Aorta (tissue), 5 donors: ENCODE measurements around the gene CDX1. TPM values are rescaled to one million over a fixed set of nuclear protein-coding genes. Genes with fewer than 3 reads are reported as not detected.

ENCODE experiments used
- ATAC-seq: fragments of 200-7000 bp; cut with Tn5 transposase; one replicate; pipeline ENCODE4 v1.9.1; 2022; ENCODE audit warnings: moderate library complexity; ENCODE audit not compliant: low FRiP score
- DNase-seq, 2 donors: peaks; one replicate each; pipeline ENCODE4 v3.0.0-alpha.2; 2020
- H3K27ac ChIP-seq, 2 donors: one replicate each; pipeline ENCODE4 v1.5.1; 2013; ENCODE audit warnings: low read length in 2 of 2, mild to moderate bottlenecking in 2 of 2, moderate library complexity in 2 of 2, control low read depth in 1 of 2, inconsistent platforms in 1 of 2, low read depth in 1 of 2
- H3K27me3 ChIP-seq, 2 donors: one replicate each; pipeline ENCODE4 v1.6.1; 2013; ENCODE audit warnings: control low read depth in 1 of 2, low read length in 1 of 2, mild to moderate bottlenecking in 1 of 2, moderate library complexity in 1 of 2; ENCODE audit not compliant: insufficient read depth in 2 of 2, control insufficient read depth in 1 of 2
- H3K36me3 ChIP-seq, 2 donors: one replicate each; pipeline ENCODE4 v1.6.1; 2013; ENCODE audit warnings: control low read depth in 1 of 2, low read length in 1 of 2, mild to moderate bottlenecking in 1 of 2; ENCODE audit not compliant: insufficient read depth in 2 of 2, control insufficient read depth in 1 of 2
- H3K4me1 ChIP-seq, 2 donors: one replicate each; pipeline ENCODE4 v1.6.1; 2013; ENCODE audit warnings: low read length in 2 of 2, control low read depth in 1 of 2, mild to moderate bottlenecking in 1 of 2, moderate library complexity in 1 of 2; ENCODE audit not compliant: insufficient read depth in 2 of 2, control insufficient read depth in 1 of 2
- H3K4me3 ChIP-seq, 2 donors: one replicate each; pipeline ENCODE4 v1.5.1; 2013; ENCODE audit warnings: low read length in 2 of 2, control low read depth in 1 of 2, mild to moderate bottlenecking in 1 of 2
- H3K9me3 ChIP-seq: one replicate; pipeline ENCODE4 v1.6.1; 2013; ENCODE audit warnings: mild to moderate bottlenecking, low read length; ENCODE audit not compliant: control insufficient read depth
- WGBS, 2 donors: extraction: QIAGEN DNeasy Blood & Tissue Kit; methylation state at CpG; one replicate each; pipeline ENCODE4 v1.1.7; 2013; 5-methylcytosine and 5-hydroxymethylcytosine counted together
- intact Hi-C, 2 donors: fragments of 100-400 bp; cut with DNase I; formaldehyde crosslinking; loops; one replicate each; pipeline versions ENCODE4 v1.14.2 to v1.15.0; 2022
- polyA plus RNA-seq, 2 donors: library from polyadenylated mRNA; stranded (reverse); fragments of 200-250 nt; gene quantifications; one replicate each; pipeline ENCODE4 v1.2.3, GENCODE V29; 2013
- total RNA-seq, 2 donors: library from RNA; stranded (reverse); fragmentation: NEBNext Ultra II Directional; extraction: Animal tissue kit (Norgen Biotek cat#: 25700); gene quantifications; one replicate each; pipeline ENCODE4 v1.2.1, GENCODE V29; 2021
- donor health status: healthy with polysubstance abuse.
- donor health status: Bipolar disorder and iron deficiency.
- donor health status: DM: no; HTN: no; CAD: no.
- donor health status: DM: no; HTN: no; CAD: no.
- donor health status: DM: yes; HTN: yes; CAD: no.

CDX1 gene
- total and polyA plus RNA-seq, 4 donors = 0.69 to 30.2 TPM; not detected in 2

DNA sequence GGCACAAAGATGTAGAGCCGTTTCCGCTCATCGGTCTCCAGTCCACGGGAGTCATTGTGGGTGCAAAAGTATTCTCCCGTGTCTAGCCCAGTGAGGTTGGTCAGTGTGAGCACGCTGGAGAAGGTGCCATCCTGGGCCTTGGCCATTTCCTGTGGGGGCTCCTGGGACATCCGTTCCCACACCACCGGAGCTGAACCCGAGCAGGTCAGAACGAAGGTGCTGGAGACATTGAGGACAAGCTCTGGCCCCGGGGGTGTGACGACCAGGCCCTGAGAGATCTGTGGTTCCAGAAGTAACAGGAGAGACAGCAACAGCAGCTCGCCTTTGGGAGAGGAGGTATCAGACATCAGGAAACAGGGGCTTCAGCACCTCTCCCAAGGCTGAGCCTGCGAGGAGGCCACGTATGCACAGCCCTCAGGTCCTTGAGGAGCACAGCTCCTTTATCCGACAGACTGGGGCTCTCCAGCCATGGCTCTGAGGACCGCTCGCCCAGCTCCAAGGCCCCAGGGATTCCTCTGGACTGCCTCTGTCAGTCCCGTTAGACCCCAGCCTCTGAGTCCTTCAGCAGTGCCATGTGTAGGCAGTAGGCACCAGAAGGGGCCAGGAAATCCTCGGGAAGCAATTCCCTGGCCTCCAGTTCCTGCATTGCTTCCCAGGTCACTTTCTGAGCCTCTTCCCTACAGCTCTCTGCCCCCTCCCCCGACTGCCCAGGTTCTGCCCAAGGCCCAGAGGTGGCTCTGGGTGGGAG lies 30.8 kb upstream of the CDX1 start:
- H3K36me3 ChIP-seq = no peaks in the 10 kb centered on the region
- intact Hi-C loops = loop anchor here in 1 of 2 donors (5.0 kb wide), 1 partner anchor 887 kb away; the partner anchor contains the start of gene GPX3
- H3K4me3 ChIP-seq = no peak overlapping the region
- peak overlapping the region in 1 of 2 donors; percentile 33 for H3K27ac ChIP-seq
- WGBS, 2 donors = 55 to 67% methylated on average over 21 of the region's 21 CpGs
- no peaks in the 10 kb centered on the region for H3K9me3 ChIP-seq
- peaks cover 2 to 5% of the 10 kb centered on the region in 2 donors for H3K4me1 ChIP-seq
- ATAC-seq (no peak), DNase-seq (no peak)
- no peaks in the 10 kb centered on the region for H3K27me3 ChIP-seq

DNA sequence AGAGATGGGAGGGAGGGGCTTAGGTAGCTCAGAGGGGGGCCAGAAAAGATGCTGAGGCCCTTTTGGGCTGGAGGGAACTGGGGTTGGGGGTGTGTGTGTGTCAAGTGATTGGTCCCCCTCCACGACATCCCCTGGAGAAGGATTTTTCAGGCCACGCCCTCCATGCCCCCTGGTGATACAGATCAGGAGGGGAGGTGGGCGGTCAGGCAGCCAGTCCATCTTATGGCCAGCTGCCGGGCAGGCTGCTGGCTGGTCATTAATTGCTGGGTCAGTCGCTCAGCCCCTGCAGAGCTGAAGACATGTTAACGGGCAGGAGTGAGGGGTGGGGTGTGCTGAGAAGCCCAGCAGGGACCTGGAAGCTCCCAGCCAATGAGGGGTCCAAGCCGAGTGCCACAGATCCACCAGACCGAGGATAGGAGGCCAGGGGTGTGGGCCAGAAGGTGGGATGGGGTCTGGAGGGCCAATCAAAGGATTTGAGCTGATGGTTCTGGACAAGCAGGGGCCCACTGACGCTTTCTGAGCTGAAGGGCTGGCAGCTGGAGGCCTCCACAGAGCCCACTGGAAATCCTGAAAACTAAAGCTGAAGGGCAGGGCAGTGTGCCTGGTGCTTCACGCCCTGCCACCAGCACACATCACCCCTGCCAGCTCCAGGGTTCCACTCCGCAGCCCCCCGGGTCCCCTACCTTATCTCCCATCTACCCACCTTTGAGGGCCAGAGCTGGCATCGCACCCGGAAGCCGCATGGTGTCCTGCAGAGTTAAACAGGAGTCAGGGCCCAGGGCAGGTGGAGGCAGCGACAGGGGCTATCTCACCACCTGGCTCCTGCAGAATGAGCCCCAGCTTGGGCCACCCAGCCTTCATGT lies 30.0 kb upstream of the CDX1 start:
- Histone ChIP-seq H3K27me3 (no peaks in the 10 kb centered on the region), H3K4me3 (no peak overlapping the region), H3K4me1 (peaks cover 2 to 5% of the 10 kb centered on the region in 2 donors), H3K36me3 (no peaks in the 10 kb centered on the region), H3K27ac (peak overlapping the region in 1 of 2 donors; percentile 57), H3K9me3 (no peaks in the 10 kb centered on the region)
- intact Hi-C loops = loop anchor here in 1 of 2 donors (5.0 kb wide), 1 partner anchor 886 kb away; the partner anchor contains the start of gene GPX3
- DNase-seq = no peak
- ATAC-seq = no peak
- 57 to 66% methylated on average over 16 of the region's 16 CpGs for WGBS, 2 donors

DNA sequence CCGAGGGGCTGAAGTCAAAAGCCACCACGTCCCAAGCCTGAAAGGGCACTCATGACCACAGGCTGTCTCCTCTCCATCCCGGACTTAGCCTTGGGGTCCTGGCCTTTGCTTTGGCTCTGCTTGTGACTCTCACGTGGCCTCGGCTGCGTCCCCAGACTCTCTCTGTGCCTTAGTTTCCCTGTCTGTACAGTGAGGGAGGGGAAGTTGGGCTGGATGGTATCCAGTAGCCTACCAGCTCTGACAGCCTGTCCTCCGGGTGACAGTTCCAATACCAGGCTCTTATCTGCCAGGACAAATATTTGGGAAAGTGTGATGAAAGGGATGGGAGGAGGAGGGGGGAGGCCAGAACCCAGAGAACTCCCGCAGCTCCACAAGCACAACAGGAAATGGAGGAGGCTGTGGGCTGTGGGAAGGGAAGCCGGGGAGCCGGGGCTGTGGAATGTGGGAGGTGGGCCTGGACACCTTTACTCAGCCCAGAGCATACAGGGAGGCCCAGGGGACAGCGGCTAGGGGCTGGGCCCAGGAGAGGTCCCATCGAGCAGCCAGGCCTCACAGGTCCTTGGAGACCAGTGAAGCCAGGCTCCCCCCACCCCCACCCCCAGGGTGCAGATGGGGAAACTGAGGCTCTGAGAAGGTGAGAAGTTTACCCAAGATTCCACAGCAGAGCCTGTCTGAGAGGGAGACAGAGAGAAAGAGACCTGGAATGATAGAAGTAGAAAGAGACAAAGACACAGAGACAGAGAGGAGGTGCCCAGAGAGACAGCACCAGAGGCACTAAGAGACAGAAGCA lies 29.2 kb upstream of the CDX1 start:
- WGBS, 2 donors = 7 to 8% methylated on average over 12 of the region's 12 CpGs
- no peaks in the 10 kb centered on the region for H3K9me3 ChIP-seq
- intact Hi-C loops = loop anchor here in 1 of 2 donors (5.0 kb wide), 1 partner anchor 885 kb away; the partner anchor contains the start of gene GPX3
- H3K36me3 ChIP-seq = no peaks in the 10 kb centered on the region
- DNase-seq (no peak), ATAC-seq (no peak)
- no peak overlapping the region for H3K4me3 ChIP-seq
- peaks cover 2 to 5% of the 10 kb centered on the region in 2 donors for H3K4me1 ChIP-seq
- H3K27me3 ChIP-seq = no peaks in the 10 kb centered on the region
- peak overlapping the region; percentile 78 to 89 for H3K27ac ChIP-seq

DNA sequence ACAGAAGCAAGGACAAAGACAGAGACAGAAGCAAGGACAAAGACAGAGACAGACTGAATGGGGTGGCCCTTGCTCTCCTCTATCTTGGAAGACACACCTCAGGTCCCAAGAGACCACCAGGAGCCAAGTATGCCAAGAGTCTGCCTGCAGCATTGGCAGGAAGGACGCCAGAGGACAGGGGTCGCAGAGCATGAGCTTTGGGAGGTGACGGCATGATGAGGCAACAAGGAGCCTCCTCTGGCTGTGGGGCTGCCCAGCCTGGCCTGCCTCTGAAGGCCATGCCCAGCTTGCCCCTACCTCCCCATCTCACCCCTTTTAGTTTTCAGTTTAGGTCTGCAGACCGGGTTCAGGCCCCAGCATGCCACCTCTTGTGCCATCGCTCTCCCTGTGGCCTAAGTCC lies 28.6 kb upstream of the CDX1 start:
- Histone ChIP-seq H3K4me1 (peaks cover 2 to 5% of the 10 kb centered on the region in 2 donors), H3K9me3 (no peaks in the 10 kb centered on the region), H3K36me3 (no peaks in the 10 kb centered on the region), H3K27me3 (no peaks in the 10 kb centered on the region), H3K4me3 (no peak overlapping the region), H3K27ac (peak overlapping the region in 1 of 2 donors; percentile 89)
- peak; percentile 40 for ATAC-seq
- no peak for DNase-seq
- WGBS, 2 donors = 20 to 30% methylated on average over 5 of the region's 5 CpGs
- intact Hi-C loops = loop anchor here in 1 of 2 donors (2.0 to 5.0 kb wide), 2 partner anchors 17 to 884 kb away; partner anchors contain the start of genes GPX3 and PDGFRB

DNA sequence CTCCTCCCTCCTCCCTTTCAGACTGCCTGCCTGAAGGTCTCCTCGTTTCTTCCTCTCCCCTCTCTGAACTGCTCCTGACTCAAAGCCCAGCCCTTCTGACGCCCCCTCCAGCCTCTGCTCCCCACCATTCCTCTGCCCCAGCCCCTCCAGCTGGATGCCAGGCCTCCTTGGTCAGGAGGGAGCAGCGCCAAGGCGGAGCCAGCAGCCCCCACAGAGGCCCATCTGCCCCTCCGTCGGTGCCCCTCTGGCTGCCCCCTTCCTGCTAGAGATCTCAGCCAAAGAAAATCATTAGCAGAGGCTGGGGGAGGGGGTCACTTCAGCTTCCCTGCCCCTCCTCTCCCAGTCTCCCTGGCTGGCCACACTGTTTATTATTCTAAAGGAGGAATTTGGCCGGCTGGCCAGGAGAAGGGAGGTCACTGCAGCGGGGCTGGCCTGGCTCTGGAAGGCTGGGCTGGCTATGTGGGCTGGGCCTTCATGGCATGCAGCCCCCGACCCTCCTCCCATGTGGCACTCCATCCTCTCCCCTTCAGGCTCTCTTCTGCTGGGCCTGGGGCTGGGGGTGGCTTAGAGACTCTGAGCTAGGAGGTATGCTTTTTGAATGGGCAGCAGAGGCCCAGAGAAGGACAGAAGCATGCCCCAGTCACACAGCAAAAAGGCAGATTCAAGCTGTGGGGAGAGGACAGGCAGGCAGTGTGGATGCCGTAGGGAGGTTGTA lies 27.9 kb upstream of the CDX1 start:
- intact Hi-C loops = loop anchor here in 1 of 2 donors (2.0 to 5.0 kb wide), 2 partner anchors 16 to 884 kb away; partner anchors contain the start of genes GPX3 and PDGFRB
- Histone ChIP-seq H3K4me3 (no peak overlapping the region), H3K27ac (peak overlapping the region; percentile 78 to 94), H3K4me1 (peaks cover 2 to 5% of the 10 kb centered on the region in 2 donors), H3K9me3 (no peaks in the 10 kb centered on the region), H3K36me3 (no peaks in the 10 kb centered on the region), H3K27me3 (no peaks in the 10 kb centered on the region)
- DNase-seq (peak; percentile 90 to 92), ATAC-seq (peak; percentile 76)
- 7% methylated on average over 10 of the region's 10 CpGs for WGBS, 2 donors

DNA sequence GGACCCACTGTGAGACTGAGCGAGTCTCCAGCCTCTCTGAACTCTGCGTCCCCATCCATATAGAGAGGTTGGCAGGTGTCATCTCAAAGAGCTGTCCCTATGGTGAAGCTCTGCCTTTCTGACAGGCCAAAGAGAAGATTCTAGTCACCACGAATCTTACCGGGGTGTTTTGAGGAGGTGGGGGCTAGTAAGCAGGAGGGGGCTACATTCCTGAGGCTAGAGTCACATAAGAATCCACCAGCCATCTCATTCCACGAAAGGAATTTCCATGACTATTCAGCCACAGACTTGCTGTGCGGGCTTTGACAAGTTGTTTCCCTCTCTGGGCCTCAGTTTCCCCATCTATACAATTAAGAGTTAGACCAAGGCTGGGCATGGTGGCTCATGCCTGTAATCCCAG lies 27.2 kb upstream of the CDX1 start:
- DNase-seq (no peak), ATAC-seq (no peak)
- Histone ChIP-seq H3K4me3 (no peak overlapping the region), H3K36me3 (no peaks in the 10 kb centered on the region), H3K9me3 (no peaks in the 10 kb centered on the region), H3K4me1 (peaks cover 2 to 5% of the 10 kb centered on the region in 2 donors), H3K27ac (peak overlapping the region; percentile 78 to 94), H3K27me3 (no peaks in the 10 kb centered on the region)
- intact Hi-C loops = loop anchor here in 1 of 2 donors (2.0 to 5.0 kb wide), 2 partner anchors 15 to 883 kb away; partner anchors contain the start of genes GPX3 and PDGFRB
- WGBS, 2 donors = 19 to 20% methylated on average over 6 of the region's 6 CpGs

DNA sequence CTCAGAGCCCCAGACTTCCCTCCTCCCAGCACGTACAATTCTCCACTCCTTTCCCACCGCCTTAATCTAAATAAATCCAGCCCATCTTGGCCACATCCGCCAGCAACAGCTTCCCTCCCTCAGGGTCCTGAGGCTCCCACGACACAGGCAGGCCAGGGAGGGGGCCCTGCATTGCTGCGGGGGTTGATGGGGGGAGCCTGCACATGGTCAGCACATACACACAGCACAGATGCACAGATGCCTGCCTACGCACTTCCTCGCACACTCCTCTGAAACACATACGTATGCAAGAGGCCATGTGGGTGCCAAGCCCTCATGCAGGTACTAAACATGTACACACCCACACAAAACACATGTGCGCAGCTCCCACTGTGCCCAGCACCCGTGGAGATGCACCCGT lies 25.7 kb upstream of the CDX1 start:
- Histone ChIP-seq H3K4me3 (no peak overlapping the region), H3K4me1 (peaks cover 0 to 2% of the 10 kb centered on the region in 2 donors), H3K36me3 (no peaks in the 10 kb centered on the region), H3K27ac (peak overlapping the region; percentile 84 to 91), H3K27me3 (no peaks in the 10 kb centered on the region), H3K9me3 (no peaks in the 10 kb centered on the region)
- no peak for ATAC-seq
- intact Hi-C loops = no loop called here
- 13 to 18% methylated on average over 11 of the region's 11 CpGs for WGBS, 2 donors
- DNase-seq = no peak
